NCI-H510A (cell line): ENCODE data around the gene ARHGEF4.
"Not testable (repeated sequence)": the region's sequence is repeated elsewhere in the genome, so short reads cannot be mapped to it uniquely, and the experiment has no call there.

Experiments
- DNase-seq: peaks from one replicate; lab custom pipeline; 2025; lab: John Stamatoyannopoulos, UW

The ARHGEF4 gene

DNA sequence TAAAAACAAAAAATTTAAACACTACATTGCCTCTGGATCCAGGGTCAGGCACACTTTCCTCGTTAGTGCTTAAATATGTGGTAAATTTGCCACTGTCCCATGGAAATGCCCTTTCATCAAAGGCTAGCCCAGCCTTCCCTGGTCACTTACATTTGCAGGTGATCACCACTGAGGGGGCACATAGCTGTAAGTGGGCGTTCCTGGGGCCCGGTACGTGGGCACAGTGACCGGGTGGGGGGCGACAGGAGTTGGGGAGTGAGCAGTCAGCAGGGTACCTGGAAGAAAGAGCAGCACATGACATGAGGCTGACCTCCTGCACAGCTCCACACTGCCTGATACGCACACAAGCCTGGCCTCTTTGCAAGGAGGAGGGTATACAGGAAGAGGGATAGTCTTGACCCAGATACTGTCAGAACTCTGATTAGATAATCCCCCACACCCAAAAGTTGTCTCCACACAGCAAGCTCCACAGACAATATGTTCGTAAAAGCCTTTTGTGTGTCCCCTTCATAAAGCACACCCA is 216.1 kb downstream of the ARHGEF4 start:
- DNase-seq: no peak

DNA sequence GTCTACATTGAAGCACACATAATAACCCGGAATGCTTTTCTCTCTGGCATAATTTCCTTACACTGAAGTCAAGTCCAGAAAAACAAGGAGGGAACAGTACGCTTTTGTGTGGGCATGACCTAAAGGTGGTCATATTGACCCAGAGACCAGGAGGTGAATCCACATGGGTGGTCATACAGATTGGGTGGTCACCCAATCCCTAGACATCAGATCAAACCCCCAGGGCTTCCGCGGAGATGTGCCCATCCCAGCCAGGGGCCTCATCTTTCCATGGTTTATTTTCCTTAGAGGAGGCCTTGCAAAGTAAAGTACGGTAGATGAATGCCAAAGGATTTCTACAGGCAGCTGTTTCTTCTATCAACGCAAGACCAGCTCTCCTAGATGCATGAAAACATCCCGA is 217.8 kb downstream of the ARHGEF4 start:
- DNase-seq: no peak

DNA sequence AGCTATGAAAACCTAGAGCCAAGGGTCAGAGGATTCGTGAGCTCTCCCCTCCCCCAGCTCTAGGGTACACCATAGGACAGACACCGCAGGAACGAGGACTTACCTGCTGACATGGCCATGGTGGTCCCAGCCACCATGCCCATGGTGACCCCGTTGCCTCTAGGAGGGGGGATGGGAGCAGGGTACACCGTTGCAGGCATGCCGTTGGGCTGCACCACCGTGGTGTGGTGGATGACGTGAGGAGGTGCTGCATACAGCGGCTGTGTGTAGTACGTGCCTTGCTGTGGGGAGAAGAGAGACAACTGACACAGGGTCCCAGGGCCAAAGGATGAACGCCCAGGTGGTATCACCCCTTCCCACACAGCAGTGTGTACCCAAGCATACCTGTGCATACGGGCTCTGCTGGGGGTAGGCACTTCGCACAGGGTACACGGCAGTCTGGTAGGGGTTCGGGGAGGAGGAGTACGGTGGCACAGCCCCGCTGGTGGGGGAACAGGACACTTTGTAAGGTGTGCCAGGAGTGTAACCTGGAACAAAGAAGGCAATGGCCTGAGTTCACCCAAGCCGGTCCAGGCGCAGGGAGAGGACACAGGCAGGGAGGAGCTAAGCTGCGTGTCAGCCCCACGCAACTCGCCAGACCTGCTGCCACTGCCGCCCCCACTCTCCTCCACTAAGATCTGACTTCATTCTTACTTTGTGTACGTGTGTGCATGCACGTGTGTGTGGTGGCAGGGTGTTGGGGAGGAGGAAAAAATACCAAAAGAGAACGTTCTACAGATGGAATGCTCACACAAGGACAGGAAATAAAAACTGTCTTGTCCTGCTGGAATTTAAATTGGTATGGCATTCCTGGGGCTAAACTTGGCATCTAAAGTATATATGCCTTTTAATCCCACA is 218.7 kb downstream of the ARHGEF4 start:
- no peak for DNase-seq

DNA sequence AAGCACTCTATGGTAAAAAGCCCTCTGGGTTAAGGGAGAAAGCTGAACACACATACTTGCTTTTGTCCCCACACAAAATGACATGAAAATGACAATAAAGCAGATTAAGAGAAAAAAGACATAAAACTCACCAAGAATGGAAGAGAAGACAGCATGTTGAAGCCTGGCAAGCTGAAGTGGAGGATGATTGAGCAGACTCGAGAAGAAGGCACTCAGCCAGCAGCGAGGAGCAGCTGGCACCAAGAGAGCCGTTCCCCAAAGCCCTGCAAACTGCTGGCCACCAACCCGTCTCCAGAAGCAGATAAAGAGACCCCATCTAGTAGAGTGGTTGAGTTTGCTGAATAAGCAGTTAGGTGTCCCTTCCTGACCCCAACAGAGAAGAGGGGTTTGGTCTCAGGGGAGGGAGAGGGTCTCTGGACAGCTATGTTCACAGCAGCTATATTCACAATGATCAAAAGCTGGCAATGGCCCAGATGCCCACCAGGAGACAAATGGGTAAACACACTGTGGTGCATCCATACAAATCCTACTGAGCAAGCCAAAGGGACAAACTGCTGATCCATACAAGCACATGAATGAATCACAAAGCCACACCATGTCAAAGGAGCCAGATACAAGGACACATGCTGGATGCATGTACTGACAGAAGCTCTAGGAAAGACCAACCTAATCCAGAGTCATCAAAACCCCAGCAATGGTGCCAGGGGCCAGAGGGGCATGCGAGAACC is 219.7 kb downstream of the ARHGEF4 start:
- DNase-seq: no peak

DNA sequence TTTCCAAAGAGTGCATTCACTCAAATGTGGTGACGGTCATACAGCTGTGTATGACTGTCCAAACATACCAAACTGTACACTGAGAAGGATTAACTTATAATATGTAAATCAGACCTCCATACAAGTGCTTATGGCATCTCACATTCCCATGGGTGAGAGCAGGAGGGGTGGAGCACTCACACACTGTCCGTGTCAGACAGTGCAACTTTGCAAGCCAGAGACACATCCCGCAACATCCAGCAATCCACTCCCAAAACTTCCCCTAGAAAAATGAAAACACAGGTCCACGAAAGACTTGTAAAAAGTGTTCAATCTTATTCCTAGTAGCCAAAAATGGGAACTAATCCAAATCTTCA is 220.2 kb downstream of the ARHGEF4 start:
- no peak for DNase-seq

DNA sequence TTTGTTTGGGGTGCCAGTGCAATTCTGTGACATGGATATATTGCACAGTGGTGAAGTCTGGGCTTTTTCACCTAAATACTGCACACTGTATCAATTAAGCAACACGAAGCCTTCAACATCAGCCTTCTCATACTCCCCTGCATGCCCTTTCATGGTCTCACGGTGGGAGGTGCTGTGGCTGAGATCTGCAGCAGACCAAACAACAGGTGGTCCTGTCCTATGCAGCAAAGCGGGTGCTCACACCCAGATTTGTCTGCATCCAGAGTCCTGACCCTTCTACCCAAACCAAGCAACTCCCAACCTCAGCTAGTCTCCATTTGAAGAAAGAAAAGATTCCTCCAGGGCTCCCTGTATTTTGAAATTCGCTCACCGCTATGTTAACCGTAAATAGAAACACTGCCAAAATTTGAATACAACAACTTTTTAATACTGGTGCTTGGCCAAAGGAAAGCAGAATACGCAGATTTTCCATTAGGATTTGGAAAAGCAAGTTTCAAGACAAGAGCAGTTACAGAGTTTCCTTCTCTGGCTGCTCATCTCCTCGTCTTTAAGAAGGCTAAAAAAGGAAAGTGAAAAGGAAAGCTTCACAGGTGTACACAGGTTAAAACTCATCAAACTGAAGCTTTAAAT is 221.6 kb downstream of the ARHGEF4 start:
- DNase-seq: no peak

DNA sequence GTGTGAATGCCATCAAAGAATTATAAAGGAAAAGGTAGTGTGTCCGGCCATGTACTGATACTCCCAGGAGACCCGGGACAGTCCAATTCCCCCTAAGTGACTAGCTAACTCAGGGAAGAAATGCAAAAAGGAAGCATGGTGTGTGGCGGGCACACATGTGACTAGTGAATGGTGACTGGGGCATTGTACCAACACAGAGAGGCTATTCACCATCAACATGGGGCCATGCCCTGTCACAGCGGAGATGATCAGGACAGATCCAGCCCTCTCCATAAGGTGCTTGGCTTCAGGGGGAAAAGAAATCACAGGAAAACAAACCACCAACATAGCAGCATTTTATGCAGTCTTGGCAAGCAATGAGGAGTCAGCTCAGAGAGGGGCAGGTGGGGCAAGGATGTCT is 222.2 kb downstream of the ARHGEF4 start:
- no peak for DNase-seq

DNA sequence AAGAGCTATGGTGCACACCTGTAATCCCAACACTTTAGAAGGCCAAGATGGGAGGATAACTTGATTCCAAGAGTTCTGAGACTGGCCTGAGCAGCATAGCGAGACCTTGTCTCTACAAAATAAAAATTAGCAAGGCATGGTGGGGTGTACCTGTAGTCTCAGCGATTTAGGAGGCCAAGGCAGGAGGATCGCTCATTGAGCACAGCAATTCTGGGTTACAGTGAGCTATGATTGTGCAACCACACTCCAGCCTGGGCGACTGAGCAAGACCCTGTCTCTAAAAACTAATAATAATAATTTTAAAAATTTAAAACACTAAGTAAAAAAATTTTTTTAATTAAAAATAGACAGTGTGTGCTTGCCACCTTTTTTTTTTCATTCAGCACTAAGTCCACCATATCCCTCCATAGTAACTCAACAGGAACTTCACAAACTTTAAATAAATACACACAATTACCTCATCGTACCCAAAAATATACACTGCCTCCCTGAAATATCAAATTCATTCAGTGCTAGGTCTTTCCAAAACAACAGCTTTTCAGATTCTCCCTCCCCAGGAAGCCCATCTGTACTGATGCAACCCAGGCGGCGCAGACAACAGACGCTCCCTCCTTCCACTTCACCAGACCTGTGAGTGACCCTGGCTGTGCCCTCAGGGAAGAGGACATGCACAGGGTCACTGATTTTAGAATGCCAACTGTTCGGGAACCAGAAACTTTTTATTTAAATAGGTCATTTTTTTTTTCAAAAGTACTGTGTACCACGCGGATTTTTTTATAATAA is 227.0 kb downstream of the ARHGEF4 start:
- no peak for DNase-seq

DNA sequence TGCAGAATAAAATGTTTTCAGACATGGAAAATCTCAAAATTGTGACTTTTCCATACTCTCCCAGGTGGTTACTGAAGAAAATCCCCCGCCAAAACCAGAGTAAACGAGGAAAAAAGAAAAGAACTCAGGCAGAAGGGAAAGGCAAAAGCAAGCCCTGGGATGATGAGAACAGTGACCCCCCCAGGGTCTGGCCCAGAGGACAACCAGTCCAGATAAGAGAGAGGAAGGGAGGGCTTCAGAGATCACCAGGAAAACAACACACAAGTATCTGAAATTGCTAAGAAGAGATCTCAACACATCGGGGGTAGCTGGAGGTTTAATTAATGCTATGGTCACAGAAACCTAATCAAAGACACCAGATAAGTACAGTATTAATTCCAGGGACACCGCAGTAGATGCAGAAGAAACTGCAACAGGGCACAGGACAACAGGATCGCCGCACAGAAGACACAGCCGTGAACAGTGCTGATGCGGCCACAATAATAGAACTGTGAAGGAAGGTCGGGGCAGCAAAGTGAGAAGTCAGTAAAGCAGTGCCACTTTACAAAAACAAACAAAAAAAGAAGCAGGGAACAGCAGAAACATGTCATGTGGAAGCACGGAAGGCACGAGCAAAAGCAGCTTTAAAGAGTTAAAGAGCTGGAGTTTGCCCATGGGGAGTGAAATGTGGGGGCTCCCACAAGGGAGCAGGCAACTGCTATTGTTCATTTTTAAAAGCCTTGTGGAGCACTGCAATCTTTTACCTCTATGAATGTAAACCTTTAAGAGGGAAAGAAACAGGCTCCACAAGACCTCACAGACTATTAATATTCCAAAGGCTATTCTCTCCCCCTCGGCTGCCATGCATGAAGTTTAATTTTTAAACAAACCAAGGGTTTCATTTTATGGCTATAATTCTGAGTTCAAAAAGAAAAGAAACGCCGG is 228.1 kb downstream of the ARHGEF4 start:
- no peak for DNase-seq

DNA sequence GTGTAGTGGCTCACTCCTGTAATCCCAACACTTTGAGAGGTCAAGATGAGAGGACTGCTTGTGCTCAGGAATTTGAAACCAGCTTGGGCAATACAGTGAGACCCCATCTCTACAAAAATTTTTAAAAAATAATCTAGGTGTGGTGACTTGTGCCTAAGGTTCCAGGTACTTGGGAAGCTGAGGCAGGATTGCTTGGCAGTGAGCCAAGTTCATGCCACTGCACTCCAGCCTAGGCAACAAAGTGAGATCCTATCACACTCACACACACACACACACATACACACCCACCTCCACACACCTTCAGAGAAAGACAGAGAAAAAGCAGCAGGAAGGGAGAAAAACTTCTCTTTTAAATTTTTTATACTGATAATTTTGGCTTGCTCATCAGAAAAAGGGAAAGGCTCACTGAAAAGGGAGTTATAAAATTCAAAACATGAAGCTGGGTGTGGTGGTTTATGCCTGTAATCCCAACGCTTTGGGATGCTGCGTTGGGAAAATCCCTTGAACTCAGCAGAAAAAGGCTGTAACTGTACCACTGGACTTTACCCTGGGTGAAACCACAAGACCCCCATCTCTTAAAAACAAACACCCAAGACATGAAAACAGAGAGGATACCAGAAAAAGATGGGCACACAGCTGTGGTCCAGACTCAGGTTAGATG is 230.9 kb downstream of the ARHGEF4 start:
- no peak for DNase-seq

DNA sequence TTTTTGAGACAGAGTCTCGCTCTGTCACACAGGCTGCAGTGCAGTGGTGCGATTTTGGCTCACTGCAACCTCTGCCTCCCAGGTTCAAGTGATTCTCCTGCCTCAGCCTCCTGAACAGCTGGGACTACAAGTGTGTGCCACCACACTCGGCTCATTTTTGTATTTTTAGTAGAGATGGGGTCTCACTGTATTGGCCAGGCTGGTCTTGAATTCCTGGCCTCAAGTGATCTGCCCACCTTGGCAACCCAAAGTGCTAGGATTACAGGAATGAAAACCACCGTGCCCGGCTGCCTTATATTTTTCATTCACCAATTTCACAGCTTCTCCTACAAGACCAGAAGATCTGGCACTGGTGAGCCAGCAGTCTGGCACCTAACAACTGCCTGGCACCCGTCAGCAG is 231.5 kb downstream of the ARHGEF4 start:
- DNase-seq: not testable (repeated sequence)

DNA sequence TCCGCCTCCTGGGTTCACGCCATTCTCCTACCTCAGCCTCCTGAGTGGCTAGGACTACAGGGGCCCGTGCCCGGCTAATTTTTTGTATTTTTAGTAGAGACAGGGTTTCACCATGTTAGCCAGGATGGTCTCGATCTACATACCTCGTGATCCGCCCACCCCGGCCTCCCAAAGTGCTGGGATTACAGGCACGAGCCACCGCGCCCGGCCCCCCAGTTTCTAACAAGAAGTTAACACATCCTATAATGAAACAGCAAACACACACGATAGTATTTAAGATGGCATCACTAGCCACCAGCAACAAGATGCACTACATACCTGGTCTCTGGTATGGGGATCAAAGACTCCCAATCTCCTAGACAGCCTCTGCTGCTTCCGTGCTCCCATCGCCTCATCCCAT is 238.9 kb downstream of the ARHGEF4 start:
- DNase-seq: not testable (repeated sequence)

DNA sequence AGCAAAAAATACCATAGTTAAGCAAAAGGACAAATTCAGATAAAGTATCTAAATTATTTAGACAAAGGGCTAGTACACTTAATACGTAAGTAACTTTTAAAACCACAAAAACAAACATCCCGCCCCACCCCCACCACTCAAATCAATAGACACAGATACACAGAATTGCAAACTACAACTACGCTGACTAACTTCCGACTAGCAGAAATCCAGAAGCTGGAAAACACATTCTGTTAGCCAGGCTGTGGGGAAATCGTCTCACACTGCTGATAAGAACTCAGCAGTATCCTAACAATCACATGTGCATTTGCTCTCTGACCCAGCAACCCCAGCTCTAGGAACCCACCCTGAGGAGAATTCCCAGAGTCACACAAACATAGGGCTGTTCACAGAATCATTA is 240.0 kb downstream of the ARHGEF4 start:
- DNase-seq: no peak

DNA sequence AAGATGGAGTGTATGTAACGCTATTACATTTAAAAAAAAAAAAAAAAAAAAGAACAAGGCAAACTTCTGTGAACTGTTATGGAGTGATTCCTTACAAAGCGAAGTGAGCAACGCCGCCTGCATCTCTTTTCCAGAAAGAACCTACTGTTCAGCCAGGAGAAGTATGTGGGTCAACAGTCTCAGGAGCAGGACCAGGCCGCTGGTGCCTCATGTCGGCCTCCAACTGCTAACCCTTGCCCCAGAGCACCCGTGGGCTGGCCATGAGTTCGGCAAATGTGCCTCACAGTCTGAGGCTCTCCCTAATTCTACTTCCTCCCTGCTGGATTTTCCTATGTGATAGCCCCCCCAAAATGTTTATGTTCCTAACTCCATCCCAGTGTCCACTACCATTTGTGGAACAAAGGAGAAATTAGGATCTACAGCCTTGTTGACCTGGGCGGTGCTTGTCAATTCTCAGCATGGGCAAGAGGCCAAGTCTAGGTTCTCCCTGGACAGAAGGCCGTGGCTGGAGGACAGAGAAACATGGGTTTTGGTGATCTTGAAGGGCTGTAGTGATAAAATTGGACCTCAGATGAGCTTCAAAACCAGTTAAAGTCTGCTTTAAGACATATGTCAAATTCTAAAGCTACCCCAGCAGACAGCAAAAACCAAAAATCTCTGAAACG is 240.6 kb downstream of the ARHGEF4 start:
- no peak for DNase-seq

DNA sequence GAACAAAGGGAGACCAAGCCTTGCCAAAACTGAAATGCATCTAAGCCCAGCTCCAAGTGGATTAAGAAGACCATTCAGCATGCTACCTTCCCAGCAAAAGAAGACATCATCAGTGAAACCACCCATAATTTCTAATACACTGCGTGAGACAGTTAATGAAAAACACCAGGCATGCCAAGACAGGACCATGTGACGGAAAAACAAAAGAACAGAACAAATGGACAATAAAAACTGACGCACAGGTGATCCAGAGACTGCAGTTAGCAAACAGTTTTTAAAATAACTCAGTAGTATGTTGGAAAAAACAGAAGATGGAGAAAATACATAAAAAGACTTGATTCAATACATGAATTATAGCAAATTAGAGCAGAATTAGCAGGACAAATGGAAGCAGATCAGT is 241.3 kb downstream of the ARHGEF4 start:
- no peak for DNase-seq

DNA sequence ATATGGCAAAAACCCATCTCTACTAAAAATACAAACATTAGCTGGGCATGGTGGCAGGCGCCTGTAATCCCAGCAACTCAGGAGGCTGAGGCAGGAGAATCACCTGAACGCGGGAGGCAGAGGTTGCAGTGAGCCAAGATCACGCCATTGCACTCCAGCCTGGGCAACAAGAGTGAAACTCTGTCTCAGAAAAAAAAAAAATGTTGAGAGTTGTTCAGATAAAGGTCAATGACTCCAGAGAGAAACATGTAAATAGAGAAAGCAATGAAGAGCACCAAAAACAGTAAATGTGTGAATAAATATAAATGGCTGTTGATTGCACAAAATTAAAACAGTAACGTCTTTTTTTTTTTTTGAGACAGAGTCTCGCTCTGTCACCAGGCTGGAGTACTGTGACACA is 243.2 kb downstream of the ARHGEF4 start:
- not testable (repeated sequence) for DNase-seq

DNA sequence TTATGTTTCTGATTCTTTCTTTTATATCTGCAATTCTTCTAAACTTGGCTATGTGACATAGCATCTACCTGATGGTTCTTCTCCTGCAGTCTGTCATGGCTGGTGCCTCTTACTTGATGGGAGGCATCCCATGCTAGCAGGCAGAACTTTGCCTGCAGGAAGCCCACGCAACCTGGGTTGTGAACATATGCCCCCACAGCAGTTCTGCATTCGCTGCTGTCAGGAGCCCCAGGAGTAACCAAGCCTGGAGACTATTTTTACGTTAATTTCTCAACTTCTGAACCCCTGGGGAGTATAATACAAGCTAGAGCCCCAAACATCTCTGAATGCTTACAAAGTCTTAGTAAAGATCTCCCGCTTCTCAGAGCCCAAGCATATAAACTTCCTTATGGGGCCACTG is 244.5 kb downstream of the ARHGEF4 start:
- no peak for DNase-seq

DNA sequence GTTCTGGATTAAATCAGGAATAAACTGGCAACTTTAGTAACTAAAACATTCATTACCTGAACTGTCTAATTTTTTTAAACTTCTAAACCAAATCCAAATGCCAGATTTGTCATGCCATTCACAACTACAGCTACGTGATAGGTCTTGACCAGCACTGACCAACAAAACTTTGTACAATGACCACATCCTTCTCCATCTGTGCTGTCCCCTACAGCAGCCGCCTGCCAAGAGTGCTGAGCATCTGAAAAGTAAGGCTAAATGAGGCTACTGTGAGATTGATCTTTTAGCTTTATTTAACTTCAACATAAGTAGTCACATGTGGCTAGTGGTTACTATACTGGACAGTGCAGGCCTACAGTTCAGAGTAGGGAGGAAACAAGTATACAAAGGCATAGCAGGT is 248.9 kb downstream of the ARHGEF4 start:
- DNase-seq: no peak

DNA sequence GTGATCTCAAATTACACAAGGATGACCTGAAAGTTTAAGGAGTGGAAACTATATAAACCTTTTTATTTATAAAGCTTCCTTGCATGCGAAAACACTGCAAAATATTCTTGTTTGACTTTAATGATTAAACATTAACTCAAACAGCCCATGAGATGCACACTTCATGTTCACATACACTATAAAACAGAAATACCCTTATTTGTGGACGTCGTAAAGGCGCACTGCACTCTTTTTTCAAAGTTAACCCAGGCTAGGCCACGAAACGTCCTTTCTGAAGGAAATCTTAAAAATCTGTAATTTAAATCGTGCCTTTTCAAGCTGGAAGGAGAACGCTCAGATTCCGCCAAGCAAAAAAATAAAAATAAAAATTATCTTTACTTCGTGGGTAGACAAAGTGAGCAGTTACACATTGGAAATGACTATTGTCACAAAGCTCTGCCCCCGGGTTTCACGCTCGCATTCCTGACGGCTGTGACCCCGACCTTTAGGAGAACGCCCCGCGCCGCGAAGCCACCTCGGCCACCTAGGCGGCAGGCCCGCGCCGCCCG is 255.8 kb downstream of the ARHGEF4 start:
- no peak for DNase-seq
